Uterus (tissue), 2 donors: ENCODE measurements around the gene MAP3K5.

Experiments used
- POLR2A ChIP-seq, 2 donors: fragments of 450-650 bp; IDR thresholded peaks; one replicate each; pipeline ENCODE4 v1.6.1; 2016; ENCODE audit warnings: antibody characterized with exemption in 2 of 2, mild to moderate bottlenecking in 1 of 2, moderate library complexity in 1 of 2
- TF ChIP-seq, protein P1 (sequence below), 4 experiments: fragments of 200-600 bp in 2 of 4; fragments of 450-650 bp in 2 of 4; sonication (generic) in 2 of 4; IDR thresholded peaks; one replicate each; pipeline ENCODE4 v1.5.1; 2016 to 2019; ENCODE audit warnings: antibody characterized with exemption in 4 of 4, mild to moderate bottlenecking in 2 of 4, moderate library complexity in 1 of 4

DNA sequence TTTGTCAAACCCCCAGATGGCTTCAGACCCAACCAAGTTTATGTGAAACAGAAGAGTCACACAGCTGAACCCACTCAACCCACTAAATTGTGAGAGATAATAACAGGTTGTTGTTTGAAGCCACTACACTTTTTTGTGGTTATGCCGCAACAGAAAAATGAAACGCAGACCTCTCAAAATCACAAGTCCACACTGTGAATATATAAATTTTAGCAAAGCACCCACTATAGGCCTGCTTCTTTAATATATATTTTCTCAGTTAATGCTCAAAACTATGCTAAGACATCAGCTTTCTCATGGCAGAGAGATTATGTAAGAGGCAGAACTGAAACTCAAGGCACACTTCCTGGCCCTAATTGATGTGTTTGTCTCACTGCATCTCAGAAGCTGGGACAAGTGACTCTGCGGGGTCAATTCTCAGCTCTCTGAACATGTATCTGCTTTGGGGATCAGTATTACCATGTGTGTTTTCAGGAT lies 27.7 kb downstream of the MAP3K5 start:
- TF ChIP-seq, protein P1, sequence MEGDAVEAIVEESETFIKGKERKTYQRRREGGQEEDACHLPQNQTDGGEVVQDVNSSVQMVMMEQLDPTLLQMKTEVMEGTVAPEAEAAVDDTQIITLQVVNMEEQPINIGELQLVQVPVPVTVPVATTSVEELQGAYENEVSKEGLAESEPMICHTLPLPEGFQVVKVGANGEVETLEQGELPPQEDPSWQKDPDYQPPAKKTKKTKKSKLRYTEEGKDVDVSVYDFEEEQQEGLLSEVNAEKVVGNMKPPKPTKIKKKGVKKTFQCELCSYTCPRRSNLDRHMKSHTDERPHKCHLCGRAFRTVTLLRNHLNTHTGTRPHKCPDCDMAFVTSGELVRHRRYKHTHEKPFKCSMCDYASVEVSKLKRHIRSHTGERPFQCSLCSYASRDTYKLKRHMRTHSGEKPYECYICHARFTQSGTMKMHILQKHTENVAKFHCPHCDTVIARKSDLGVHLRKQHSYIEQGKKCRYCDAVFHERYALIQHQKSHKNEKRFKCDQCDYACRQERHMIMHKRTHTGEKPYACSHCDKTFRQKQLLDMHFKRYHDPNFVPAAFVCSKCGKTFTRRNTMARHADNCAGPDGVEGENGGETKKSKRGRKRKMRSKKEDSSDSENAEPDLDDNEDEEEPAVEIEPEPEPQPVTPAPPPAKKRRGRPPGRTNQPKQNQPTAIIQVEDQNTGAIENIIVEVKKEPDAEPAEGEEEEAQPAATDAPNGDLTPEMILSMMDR (IDR thresholded peaks at IDR 0.05): no peak
- no peak for TF ChIP-seq POLR2A (IDR thresholded peaks at IDR 0.05)
